ENCODE measurements around the gene PCSK4.

The PCSK4 gene

DNA sequence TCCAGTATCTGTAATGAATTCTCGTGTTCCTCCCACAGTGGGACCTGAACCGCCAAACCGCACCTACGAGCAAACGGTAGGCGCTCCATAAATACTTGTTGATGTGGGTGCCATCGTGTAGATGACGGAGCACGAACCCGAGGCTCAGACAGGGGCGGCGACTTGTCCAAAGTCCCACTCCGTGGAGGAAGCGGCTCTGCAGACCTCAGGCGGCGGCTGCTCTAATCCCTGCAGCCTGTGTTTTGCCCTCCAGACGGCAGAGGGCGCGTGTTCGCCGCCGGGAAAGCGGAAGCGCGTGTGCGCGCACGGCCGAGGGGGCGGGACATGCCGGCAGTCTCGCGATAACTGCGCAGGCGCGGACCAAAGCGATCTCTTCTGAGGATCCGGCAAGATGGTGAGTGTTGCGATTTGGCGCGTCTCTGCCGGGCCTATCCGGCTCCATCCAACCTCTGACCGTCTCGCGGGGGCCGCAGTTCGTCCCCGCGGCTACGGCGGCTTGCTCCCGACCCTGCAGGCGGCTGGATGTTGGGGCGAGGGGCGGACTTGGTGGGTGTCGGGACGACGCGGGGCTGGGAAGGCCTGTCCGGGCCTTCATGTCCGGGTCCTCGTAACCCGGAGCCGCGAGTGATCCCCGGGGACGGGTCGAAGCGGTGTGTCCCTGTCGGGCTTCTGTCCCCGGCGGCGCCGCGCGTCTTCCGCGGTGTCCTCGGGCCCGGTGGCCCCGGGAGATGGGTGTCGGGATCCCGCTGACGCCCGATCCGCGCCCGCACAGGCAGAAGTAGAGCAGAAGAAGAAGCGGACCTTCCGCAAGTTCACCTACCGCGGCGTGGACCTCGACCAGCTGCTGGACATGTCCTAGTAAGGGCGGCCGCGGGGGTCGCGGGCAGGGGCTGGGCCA, 51.9 kb downstream of the PCSK4 start, which contains the start of gene RPS15:
RPS15 (plus strand) TSS at position 362 of the 898 bp plus-strand sequence; CDS start at position 392, 30 bp downstream.
- peak; percentile 99 for DNase-seq (ENCODE audit: low spot score)
- TF ChIP-seq, protein P1, sequence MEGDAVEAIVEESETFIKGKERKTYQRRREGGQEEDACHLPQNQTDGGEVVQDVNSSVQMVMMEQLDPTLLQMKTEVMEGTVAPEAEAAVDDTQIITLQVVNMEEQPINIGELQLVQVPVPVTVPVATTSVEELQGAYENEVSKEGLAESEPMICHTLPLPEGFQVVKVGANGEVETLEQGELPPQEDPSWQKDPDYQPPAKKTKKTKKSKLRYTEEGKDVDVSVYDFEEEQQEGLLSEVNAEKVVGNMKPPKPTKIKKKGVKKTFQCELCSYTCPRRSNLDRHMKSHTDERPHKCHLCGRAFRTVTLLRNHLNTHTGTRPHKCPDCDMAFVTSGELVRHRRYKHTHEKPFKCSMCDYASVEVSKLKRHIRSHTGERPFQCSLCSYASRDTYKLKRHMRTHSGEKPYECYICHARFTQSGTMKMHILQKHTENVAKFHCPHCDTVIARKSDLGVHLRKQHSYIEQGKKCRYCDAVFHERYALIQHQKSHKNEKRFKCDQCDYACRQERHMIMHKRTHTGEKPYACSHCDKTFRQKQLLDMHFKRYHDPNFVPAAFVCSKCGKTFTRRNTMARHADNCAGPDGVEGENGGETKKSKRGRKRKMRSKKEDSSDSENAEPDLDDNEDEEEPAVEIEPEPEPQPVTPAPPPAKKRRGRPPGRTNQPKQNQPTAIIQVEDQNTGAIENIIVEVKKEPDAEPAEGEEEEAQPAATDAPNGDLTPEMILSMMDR (IDR thresholded peaks at IDR 0.05; ENCODE audit: extremely low read depth, missing control alignments): peak; percentile 97

DNA sequence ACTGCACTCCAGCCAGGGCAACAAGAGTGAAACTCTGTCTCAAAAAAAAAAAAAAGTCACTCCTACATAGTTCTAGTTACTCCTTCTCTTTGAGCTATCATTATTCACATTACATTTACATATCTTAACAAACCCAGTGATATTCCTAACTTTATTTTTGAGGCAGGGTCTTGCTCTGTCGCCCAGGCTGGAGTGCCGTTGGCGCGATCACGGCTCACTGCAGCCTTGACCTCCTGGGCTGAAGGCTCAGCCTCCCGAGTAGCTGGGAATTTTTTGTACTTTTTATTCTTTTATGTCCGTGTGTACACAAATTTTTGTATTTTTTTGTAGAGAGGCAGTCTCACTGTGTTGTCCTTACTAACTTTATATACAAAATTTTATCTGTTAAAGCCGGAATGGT, 52.5 kb downstream of the PCSK4 start:
- TF ChIP-seq, protein P1 (IDR thresholded peaks at IDR 0.05; ENCODE audit: extremely low read depth, missing control alignments): no peak
- DNase-seq (ENCODE audit: low spot score): no peak

DNA sequence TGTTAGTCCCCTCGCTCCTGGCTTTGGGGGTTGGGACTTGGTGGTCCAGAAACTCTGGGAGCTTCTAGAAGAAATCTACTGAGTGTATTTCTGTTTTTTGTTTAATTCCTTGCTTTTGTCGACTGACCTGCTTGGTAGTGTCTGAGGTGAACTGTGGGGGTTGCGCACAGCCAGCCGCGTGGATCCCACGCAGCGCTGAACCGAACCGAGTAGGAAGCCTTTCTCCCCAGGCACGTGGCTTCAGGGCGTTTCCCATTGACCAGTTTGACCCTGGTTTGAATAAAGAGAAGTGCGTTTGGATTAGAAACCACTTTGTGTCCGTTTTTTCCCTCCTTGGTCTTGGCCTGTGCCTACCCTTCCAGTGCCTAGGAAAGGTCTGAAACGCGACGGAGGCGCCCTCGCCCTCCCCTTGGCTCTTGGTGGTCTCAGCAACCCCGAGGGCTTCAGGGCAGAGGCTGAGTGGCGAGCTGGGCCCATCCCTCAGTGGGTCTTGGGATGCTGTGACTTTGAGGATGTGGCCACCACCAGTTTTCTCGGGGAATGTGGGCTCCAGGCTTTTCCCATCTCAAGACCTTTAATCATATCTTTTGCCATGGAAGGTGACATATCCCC, 54.7 kb downstream of the PCSK4 start:
- TF ChIP-seq, protein P1 (IDR thresholded peaks at IDR 0.05; ENCODE audit: extremely low read depth, missing control alignments): no peak
- DNase-seq (ENCODE audit: low spot score): no peak

DNA sequence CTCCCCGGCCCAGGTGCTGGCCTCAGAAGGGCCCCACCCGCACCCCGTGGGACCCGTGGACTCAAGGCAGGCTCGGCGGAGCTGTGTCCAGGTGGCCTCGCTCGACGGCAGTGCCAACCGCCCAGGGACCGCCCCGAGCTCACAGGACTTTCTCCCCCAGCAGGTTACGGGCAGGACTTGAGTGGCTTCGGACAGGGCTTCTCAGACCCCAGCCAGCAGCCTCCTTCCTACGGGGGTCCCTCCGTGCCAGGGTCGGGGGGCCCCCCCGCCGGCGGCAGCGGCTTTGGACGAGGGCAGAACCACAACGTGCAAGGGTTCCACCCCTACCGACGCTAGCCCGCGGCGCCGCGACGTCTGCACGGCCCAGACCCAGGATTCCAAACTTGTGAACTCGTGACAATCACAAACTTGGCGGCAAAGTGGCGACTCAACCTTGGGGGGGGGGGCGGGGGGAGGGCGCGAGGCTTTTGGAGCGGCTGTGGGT, 55.5 kb downstream of the PCSK4 start:
- DNase-seq (ENCODE audit: low spot score): no peak
- TF ChIP-seq, protein P1 (IDR thresholded peaks at IDR 0.05; ENCODE audit: extremely low read depth, missing control alignments): no peak

DNA sequence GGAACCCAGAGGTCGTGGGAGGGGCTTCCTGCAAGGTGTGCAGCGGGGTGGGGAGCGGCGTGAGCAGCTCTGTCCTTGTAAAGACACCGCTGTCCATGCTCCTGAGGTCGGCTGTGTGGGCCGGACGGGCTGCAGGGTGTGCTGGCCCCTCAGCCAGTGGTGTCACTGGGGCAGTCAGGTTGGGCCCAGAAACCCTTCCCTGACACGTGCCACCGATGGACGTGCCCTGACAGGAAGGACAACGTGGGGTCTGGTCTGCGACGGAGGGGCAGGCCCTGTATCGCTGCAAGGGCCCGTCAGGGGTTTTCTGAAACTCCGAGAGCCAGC, 56.1 kb downstream of the PCSK4 start:
- TF ChIP-seq, protein P1 (IDR thresholded peaks at IDR 0.05; ENCODE audit: extremely low read depth, missing control alignments): no peak
- no peak for DNase-seq (ENCODE audit: low spot score)

DNA sequence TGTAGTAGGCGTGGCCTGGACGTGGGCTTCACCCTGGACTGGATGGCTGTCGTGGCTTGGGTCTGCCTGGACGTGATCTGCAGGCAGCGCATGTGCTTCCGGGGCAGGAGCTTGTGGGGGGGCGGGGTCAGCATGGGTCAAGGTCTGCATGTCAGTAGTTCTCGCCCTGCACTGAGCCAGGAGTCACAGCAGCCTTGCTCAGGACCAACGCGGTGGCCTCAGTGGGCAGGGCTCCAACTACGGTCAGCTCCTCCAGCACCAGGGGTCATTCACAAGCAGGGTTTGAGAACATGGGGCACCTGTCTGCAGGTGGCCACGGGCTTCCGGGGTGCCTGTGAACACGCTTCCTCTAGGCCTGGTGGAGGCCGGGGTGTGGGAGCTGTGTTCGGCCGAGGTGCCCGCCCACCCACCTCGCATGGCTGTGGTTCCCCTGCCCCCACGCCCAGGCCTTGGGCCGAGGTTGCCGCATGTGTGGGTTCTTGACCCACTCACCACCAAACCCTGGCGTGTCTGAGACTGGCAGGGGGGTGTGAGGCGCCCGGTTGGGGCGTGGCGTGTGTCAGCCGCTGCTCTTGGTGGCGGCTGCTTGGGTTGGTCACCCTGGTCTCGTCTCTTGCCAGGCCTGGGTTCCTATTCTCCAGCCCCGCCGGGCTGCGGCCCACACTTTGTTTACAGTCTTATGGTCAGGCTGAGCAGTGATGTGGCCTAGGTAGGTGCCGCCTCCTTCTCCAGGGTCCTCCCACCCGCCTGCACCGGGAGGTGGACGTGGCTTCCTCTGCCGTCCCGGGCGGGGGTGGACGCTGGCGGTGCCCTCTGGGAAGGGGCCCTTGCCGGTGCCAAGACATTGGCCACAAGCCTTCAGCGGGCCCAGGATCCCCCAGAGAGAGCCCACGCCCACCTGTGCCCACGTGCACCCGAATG, 56.8 kb downstream of the PCSK4 start:
- no peak for DNase-seq (ENCODE audit: low spot score)
- TF ChIP-seq, protein P1 (IDR thresholded peaks at IDR 0.05; ENCODE audit: extremely low read depth, missing control alignments): no peak

Data from GM20000 (cell line).